Measurements from ENCODE around the gene IL1RAP. TPM values are rescaled to one million over a fixed set of nuclear protein-coding genes. Genes with fewer than 3 reads are reported as not detected.
A peak's percentile ranks its signal among the peaks of the same experiment; 100 is the strongest.

IL1RAP gene
- total RNA-seq, 1 experiment from 2014 or later, result 27.3 TPM

GRCh38 chr3:190539526-190539925, 25.6 kb downstream of the IL1RAP start:
- DNase-seq (ENCODE audit: low read depth), result no peak

- DNase-seq (ENCODE audit: low read depth), result no peak
These were observed 27.1 kb downstream of the IL1RAP start for GRCh38 chr3:190541008-190541407.

- DNase-seq (ENCODE audit: low read depth), result no peak
These were observed 27.7 kb downstream of the IL1RAP start for GRCh38 chr3:190541560-190541959.

GRCh38 chr3:190542846-190543245, 29.0 kb downstream of the IL1RAP start:
- no peak for DNase-seq (ENCODE audit: low read depth)

- DNase-seq (ENCODE audit: low read depth), result no peak
These were observed 29.8 kb downstream of the IL1RAP start for GRCh38 chr3:190543671-190544070.

GRCh38 chr3:190545191-190545590, 31.3 kb downstream of the IL1RAP start:
- no peak for DNase-seq (ENCODE audit: low read depth)

- no peak for DNase-seq (ENCODE audit: low read depth)
These were observed 33.1 kb downstream of the IL1RAP start for GRCh38 chr3:190546881-190547510.

- no peak for DNase-seq (ENCODE audit: low read depth)
These were observed 34.3 kb downstream of the IL1RAP start for GRCh38 chr3:190548031-190548656.

GRCh38 chr3:190552021-190552420, 38.1 kb downstream of the IL1RAP start:
- no peak for DNase-seq (ENCODE audit: low read depth)

- no peak for DNase-seq (ENCODE audit: low read depth)
These were observed 39.3 kb downstream of the IL1RAP start for GRCh38 chr3:190552969-190553759.

GRCh38 chr3:190554197-190554596, 40.3 kb downstream of the IL1RAP start:
- DNase-seq (ENCODE audit: low read depth), result no peak

GRCh38 chr3:190556351-190556750, 42.5 kb downstream of the IL1RAP start:
- DNase-seq (ENCODE audit: low read depth), result no peak

GRCh38 chr3:190557296-190557695, 43.4 kb downstream of the IL1RAP start:
- DNase-seq (ENCODE audit: low read depth), result no peak

- DNase-seq (ENCODE audit: low read depth), result no peak
These were observed 44.4 kb downstream of the IL1RAP start for GRCh38 chr3:190558316-190558715.

GRCh38 chr3:190558796-190559195, 44.9 kb downstream of the IL1RAP start:
- DNase-seq (ENCODE audit: low read depth), result no peak

GRCh38 chr3:190560013-190560895, 46.4 kb downstream of the IL1RAP start:
- DNase-seq (ENCODE audit: low read depth), result no peak

GRCh38 chr3:190562866-190563510, 49.1 kb downstream of the IL1RAP start:
- DNase-seq (ENCODE audit: low read depth), result no peak

- no peak for DNase-seq (ENCODE audit: low read depth)
These were observed 50.3 kb downstream of the IL1RAP start for GRCh38 chr3:190564175-190564574.

GRCh38 chr3:190566043-190566933, 52.4 kb downstream of the IL1RAP start:
- DNase-seq (ENCODE audit: low read depth), result peak; percentile 100

- DNase-seq (ENCODE audit: low read depth), result no peak
These were observed 54.2 kb downstream of the IL1RAP start for GRCh38 chr3:190568036-190568435.

Measured in HT1080 (cell line).